ENCODE data around the gene TRMT61A. TPM values are rescaled to one million over a fixed set of nuclear protein-coding genes. Genes with fewer than 3 reads are reported as not detected.

TRMT61A gene
- total RNA-seq, 2 donors from 2014 or later, result 19.6 to 40.4 TPM

DNA sequence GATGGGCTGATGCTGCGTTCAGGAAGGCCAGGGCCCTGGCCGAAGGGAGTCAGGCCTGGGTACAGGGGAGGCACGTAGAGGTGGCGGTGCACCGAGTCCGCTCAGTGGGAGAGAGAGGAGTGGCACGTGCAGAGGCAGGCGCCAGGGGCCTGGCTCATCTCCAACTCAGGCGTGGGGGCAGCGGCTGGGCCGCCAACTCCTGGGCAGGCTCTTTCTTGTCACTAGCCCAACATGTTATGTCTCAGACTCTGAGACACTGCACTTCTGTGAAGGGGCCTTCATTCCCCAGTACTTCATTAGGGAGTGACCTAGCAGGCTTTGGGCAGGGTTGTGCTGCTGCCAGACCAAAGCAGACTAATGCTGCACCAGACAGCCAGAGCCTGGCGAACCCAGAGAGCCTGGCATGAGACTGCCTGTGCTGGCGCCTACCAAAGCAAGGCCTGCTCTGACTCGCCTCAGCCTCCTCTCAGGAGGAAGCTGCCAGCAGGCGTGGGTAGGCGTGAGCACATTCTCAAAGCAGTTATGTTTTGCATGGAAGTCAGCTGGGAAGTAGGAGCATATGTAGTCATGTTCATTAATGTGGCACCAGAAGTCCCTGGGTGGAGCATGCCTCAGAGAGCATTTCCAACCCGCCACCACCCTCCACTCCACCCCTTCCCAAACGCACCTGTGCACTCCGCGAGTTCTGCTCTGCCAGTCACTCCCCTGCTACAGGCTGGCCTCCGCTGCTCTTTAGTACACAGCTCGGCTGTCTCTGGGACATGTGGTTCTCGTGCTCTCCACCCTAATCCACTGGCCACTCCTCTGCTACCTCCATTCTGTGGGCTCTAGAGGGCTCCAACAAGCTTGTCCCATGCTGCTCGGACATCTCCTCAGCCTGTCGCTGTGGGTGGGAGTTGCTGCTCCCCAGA lies 16.0 kb upstream of the TRMT61A start:
- Histone ChIP-seq H3K27me3 (replicated peaks; ENCODE audit: insufficient read depth) (no peaks in the 10 kb centered on the region), H3K4me1 (replicated peaks) (peaks cover 11% of the 10 kb centered on the region), H3K9me3 (no peaks in the 10 kb centered on the region), H3K27ac (peak overlapping the region; percentile 67 to 81), H3K36me3 (no peaks in the 10 kb centered on the region), H3K4me3 (no peak overlapping the region)
- intact Hi-C loops (cut with DNase I), result no loop called here
- 24% methylated on average over 25 of the region's 25 CpGs for WGBS
- TF ChIP-seq, protein P1, sequence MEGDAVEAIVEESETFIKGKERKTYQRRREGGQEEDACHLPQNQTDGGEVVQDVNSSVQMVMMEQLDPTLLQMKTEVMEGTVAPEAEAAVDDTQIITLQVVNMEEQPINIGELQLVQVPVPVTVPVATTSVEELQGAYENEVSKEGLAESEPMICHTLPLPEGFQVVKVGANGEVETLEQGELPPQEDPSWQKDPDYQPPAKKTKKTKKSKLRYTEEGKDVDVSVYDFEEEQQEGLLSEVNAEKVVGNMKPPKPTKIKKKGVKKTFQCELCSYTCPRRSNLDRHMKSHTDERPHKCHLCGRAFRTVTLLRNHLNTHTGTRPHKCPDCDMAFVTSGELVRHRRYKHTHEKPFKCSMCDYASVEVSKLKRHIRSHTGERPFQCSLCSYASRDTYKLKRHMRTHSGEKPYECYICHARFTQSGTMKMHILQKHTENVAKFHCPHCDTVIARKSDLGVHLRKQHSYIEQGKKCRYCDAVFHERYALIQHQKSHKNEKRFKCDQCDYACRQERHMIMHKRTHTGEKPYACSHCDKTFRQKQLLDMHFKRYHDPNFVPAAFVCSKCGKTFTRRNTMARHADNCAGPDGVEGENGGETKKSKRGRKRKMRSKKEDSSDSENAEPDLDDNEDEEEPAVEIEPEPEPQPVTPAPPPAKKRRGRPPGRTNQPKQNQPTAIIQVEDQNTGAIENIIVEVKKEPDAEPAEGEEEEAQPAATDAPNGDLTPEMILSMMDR (IDR thresholded peaks at IDR 0.05), result no peak
- TF ChIP-seq POLR2A (IDR thresholded peaks at IDR 0.05) (no peak), POLR2AphosphoS5 (IDR thresholded peaks at IDR 0.05) (peak; percentile 81)
- peak; percentile 92 for DNase-seq (ENCODE audit: low spot score)

DNA sequence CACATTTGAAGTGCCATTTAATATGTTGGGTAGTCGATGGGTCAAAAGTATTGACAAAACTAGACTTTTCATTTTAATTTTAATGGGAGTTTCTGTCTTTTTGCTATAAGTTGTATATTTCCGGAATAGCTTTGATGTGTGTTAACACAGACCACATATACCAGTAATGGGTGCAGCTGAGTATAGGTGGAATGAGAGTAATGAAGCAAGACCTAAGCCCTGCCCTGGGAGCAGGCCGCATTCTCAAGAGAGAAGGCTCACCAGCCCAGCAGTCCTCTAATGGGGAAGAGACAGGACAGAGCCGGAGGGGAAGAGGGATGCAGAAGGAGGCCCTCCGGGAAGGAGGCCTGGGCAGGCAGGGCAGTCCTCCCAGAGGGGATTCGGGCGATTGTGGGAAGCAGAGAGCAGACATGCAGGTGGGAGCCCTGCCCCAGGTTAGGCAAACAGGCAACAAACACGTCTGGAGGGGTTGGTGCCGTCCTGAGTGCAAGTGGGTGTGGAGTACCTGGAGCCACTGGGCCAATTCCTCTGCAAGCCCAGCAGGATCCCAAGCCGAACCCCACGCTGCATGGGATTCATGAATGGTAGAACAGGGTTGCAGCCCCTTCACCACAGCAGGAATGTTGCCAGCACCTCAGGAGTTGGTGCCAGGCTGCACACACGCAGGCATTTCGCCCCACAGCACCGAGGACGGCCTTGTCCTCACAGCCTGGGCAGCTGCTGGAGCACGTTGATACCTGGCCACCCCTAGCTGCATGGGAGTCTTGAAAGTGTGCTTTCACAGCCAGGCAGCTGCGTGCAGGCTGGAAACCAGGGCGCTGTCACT lies 14.2 kb upstream of the TRMT61A start:
- intact Hi-C loops (cut with DNase I), result no loop called here
- WGBS, result 76% methylated on average over 13 of the region's 18 CpGs
- DNase-seq (ENCODE audit: low spot score), result no peak
- Histone ChIP-seq H3K4me3 (no peak overlapping the region), H3K27ac (no peak overlapping the region), H3K36me3 (no peaks in the 10 kb centered on the region), H3K27me3 (replicated peaks; ENCODE audit: insufficient read depth) (no peaks in the 10 kb centered on the region), H3K4me1 (replicated peaks) (peaks cover 24% of the 10 kb centered on the region), H3K9me3 (no peaks in the 10 kb centered on the region)
- no peak for TF ChIP-seq POLR2A (IDR thresholded peaks at IDR 0.05)
- no peak for TF ChIP-seq POLR2AphosphoS5 (IDR thresholded peaks at IDR 0.05)
- TF ChIP-seq, protein P1 (IDR thresholded peaks at IDR 0.05), result no peak

DNA sequence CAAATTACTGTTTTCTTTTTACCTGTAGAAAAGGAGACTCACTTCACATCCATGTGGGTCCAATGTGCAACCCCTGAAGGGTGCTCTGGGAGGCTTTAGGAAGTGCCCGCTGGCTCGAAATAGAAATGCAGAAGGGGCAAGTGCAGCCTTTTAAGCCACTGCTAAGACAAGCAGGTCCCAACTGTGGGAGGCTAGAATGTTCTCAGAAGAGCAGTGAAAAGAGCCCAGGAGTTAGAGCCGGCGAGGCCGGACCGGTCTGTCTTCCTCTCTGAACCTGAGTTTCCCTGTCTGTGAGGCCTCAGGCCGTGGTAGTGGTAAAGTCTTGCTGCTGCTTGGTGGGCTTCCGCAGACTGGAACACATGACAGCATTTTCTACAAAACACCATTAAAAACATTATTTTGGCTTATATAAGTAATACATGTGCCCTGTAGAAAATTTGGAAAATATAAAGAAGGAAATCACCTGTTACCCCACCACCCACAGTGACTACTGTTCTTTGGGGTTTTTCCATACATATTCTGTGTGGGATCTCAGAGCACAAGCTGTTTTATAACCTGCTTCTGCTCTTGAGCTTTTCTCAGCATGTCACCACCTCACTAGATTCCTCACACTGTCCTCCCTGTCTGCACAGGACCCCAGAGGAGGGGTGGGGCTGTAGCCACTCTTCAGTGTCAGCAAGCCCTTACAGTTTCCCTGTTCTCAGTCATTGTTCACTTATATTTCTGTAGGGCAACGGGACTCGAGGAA lies 12.4 kb upstream of the TRMT61A start:
- 70% methylated on average over 10 of the region's 10 CpGs for WGBS
- DNase-seq (ENCODE audit: low spot score), result no peak
- intact Hi-C loops (cut with DNase I), result no loop called here
- Histone ChIP-seq H3K4me1 (replicated peaks) (peaks cover 27% of the 10 kb centered on the region), H3K36me3 (no peaks in the 10 kb centered on the region), H3K4me3 (no peak overlapping the region), H3K27ac (peak overlapping the region in 1 of 2 donors; percentile 92), H3K9me3 (no peaks in the 10 kb centered on the region), H3K27me3 (replicated peaks; ENCODE audit: insufficient read depth) (no peaks in the 10 kb centered on the region)
- no peak for TF ChIP-seq POLR2A (IDR thresholded peaks at IDR 0.05)
- TF ChIP-seq, protein P1 (IDR thresholded peaks at IDR 0.05), result no peak
- no peak for TF ChIP-seq POLR2AphosphoS5 (IDR thresholded peaks at IDR 0.05)

DNA sequence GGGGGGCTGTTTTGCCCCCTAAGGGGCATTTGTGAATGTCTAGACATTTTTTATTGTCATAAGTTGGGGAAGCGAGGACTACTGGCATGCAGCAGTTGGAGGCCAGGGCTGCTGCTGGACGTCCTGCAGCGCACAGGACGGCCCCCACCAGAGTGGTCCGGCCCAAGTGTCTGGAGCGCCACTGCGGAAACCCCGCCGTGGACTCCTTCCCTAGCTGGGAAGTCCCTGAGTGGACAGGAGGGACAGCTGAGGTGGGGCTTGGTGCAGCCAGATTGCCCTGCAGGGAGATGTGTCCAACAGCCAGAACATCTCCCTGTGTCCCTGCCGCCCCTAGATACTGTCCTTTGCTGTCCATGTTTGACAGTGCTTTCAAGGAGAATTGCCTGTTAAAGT lies 11.8 kb upstream of the TRMT61A start:
- Histone ChIP-seq H3K36me3 (no peaks in the 10 kb centered on the region), H3K27ac (peak overlapping the region in 1 of 2 donors; percentile 92), H3K9me3 (no peaks in the 10 kb centered on the region), H3K4me1 (replicated peaks) (peaks cover 27% of the 10 kb centered on the region), H3K27me3 (replicated peaks; ENCODE audit: insufficient read depth) (no peaks in the 10 kb centered on the region), H3K4me3 (no peak overlapping the region)
- 80% methylated on average over 10 of the region's 10 CpGs for WGBS
- DNase-seq (ENCODE audit: low spot score), result no peak
- intact Hi-C loops (cut with DNase I), result no loop called here
- TF ChIP-seq POLR2AphosphoS5 (IDR thresholded peaks at IDR 0.05) (no peak), POLR2A (IDR thresholded peaks at IDR 0.05) (no peak)
- TF ChIP-seq, protein P1 (IDR thresholded peaks at IDR 0.05), result no peak

Data from prostate gland (tissue), 2 donors.